Type B pancreatic cell (in vitro differentiated cells): ENCODE measurements around the gene WDR48. TPM values are rescaled to one million over a fixed set of nuclear protein-coding genes. Genes with fewer than 3 reads are reported as not detected.

Source experiments
- DNase-seq: peaks from one replicate; pipeline ENCODE4 v3.0.0; 2021; ENCODE audit warnings: mixed read lengths; ENCODE audit not compliant: unreplicated experiment; ENCODE audit errors: extremely low spot score
- H3K27ac Mint-ChIP-seq: 2 replicates; pipeline ENCODE4 v1.8.0; 2021; ENCODE audit warnings: mild to moderate bottlenecking, mixed read lengths
- H3K27me3 Mint-ChIP-seq: 2 replicates; pipeline ENCODE4 v1.8.0; 2021; ENCODE audit warnings: mixed read lengths
- H3K36me3 Mint-ChIP-seq: 2 replicates; pipeline ENCODE4 v1.8.0; 2021; ENCODE audit warnings: mixed read lengths
- H3K4me1 Mint-ChIP-seq: one replicate; pipeline ENCODE4 v1.8.0; 2021; ENCODE audit warnings: mixed read lengths; ENCODE audit not compliant: unreplicated experiment
- H3K4me3 Mint-ChIP-seq: 2 replicates; pipeline ENCODE4 v1.8.0; 2021; ENCODE audit warnings: mild to moderate bottlenecking, mixed read lengths
- H3K9me3 Mint-ChIP-seq: 2 replicates; pipeline ENCODE4 v1.8.0; 2021; ENCODE audit warnings: mixed read lengths
- total RNA-seq: library from RNA; stranded (reverse); gene quantifications from 2 replicates; pipeline ENCODE4 v1.2.1, GENCODE V29; 2021; ENCODE audit warnings: low replicate concordance
- TF ChIP-seq, protein P1 (sequence below): fragments of 200-600 bp; sonication (generic); conservative IDR thresholded peaks from 2 replicates; pipeline ENCODE4 v1.5.0; 2021; ENCODE audit warnings: antibody characterized with exemption, mild to moderate bottlenecking

WDR48 gene
- total RNA-seq, 1 donor from 2014 or later: 61.4 TPM

DNA sequence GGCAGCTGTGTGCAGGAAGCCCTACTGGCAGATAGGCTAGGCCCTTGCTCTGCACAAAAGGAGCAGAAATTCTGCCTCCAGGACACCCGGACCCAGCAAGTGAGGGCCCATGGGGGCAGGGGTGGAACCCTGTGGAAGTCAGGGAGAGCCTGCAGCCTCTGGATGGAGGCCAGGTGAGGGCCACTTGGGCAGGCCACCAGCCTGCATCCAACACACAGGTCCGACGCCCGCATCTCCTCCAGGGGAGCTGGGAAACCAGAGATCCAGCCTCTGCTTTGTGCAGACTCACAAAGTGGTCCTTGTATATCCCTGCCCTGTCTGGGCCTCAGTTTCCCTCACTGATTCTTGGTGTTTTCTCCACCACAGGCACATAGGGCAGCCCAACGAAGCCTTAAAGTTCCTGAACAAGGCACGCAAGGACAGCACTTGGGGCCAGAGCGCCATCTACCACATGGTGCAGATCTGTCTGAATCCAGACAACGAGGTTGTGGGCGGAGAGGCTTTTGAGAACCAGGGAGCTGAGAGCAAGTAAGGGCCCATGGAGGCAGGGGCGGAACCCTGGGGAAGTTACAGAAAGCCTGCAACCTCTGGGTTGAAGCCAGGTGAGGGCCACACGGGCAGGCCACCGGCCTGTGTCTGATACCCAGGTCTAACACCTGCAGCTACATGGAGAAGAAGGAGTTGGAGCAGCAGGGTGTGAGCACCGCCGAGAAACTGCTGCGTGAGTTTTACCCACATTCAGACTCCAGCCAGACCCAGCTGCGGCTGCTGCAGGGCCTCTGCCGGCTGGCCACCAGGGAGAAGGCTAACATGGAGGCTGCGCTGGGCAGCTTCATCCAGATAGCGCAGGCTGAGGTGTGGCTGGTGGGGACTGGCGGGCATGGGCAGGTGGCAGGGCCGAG is 85.0 kb downstream of the WDR48 start:
- H3K9me3 Mint-ChIP-seq: no peaks in the 10 kb centered on the region
- no peak overlapping the region for H3K27ac Mint-ChIP-seq
- H3K27me3 Mint-ChIP-seq: no peaks in the 10 kb centered on the region
- peaks cover 16% of the 10 kb centered on the region for H3K36me3 Mint-ChIP-seq
- DNase-seq: no peak
- TF ChIP-seq, protein P1, sequence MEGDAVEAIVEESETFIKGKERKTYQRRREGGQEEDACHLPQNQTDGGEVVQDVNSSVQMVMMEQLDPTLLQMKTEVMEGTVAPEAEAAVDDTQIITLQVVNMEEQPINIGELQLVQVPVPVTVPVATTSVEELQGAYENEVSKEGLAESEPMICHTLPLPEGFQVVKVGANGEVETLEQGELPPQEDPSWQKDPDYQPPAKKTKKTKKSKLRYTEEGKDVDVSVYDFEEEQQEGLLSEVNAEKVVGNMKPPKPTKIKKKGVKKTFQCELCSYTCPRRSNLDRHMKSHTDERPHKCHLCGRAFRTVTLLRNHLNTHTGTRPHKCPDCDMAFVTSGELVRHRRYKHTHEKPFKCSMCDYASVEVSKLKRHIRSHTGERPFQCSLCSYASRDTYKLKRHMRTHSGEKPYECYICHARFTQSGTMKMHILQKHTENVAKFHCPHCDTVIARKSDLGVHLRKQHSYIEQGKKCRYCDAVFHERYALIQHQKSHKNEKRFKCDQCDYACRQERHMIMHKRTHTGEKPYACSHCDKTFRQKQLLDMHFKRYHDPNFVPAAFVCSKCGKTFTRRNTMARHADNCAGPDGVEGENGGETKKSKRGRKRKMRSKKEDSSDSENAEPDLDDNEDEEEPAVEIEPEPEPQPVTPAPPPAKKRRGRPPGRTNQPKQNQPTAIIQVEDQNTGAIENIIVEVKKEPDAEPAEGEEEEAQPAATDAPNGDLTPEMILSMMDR: no peak
- peaks cover 10% of the 10 kb centered on the region for H3K4me1 Mint-ChIP-seq
- H3K4me3 Mint-ChIP-seq: no peak overlapping the region

DNA sequence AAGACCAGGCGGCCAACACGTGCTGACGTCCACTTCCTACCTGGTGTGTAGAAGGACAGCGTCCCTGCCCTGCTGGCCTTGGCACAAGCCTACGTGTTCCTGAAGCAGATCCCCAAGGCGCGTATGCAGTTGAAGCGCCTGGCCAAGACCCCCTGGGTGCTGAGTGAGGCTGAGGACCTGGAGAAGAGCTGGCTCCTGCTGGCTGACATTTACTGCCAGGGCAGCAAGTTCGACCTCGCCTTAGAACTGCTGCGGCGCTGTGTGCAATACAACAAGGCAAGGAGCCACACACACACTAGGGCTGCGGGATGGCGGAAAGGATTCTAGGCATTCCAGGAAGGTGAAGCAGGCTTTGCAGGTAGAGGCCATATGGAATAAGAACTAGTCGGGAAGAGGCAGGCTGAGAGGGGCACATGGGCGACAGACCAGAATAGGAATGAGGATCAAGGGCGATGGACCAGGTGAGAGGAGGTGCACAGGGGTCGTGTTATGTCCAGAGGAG is 85.7 kb downstream of the WDR48 start:
- Mint-ChIP-seq H3K9me3 (no peaks in the 10 kb centered on the region), H3K4me1 (peaks cover 7% of the 10 kb centered on the region), H3K4me3 (peak overlapping the region; percentile 19), H3K27me3 (no peaks in the 10 kb centered on the region), H3K36me3 (peaks cover 16% of the 10 kb centered on the region), H3K27ac (no peak overlapping the region)
- no peak for DNase-seq
- TF ChIP-seq, protein P1: no peak

DNA sequence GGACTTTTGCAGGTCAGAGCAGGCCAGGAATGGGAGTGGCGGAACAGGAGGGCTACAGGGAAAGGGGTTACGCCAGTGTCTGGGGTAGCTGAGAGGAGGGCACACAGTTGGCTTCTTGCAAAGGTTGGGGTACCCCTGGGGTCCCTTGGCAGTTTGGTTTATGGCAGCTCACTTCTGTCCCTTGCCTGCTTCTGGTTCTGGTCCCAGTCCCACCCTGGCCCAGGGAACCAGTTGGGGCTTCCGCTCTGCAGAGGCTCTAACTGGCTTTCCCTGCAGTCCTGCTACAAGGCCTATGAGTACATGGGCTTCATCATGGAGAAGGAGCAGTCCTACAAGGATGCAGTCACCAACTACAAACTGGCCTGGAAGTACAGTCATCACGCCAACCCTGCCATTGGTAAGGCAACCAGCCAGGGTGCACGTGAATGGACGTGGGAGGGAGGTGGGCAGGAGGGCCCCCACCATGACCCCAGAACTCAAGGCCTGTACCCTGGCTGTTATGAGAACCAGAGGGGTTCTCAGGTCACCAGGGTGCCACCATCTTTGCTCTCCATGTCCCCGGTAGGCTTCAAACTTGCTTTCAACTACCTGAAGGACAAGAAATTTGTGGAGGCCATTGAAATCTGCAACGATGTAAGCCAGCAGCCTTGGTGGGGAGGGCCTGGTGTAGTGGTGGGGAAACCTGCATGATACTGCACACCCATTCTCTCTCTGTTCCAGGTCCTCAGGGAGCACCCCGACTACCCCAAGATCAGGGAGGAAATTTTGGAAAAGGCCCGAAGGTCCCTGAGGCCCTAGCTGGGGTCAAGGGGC is 86.4 kb downstream of the WDR48 start:
- Mint-ChIP-seq H3K27me3 (no peaks in the 10 kb centered on the region), H3K9me3 (no peaks in the 10 kb centered on the region), H3K27ac (no peak overlapping the region), H3K4me1 (peaks cover 6% of the 10 kb centered on the region), H3K36me3 (peaks cover 19% of the 10 kb centered on the region), H3K4me3 (no peak overlapping the region)
- TF ChIP-seq, protein P1: no peak
- no peak for DNase-seq

DNA sequence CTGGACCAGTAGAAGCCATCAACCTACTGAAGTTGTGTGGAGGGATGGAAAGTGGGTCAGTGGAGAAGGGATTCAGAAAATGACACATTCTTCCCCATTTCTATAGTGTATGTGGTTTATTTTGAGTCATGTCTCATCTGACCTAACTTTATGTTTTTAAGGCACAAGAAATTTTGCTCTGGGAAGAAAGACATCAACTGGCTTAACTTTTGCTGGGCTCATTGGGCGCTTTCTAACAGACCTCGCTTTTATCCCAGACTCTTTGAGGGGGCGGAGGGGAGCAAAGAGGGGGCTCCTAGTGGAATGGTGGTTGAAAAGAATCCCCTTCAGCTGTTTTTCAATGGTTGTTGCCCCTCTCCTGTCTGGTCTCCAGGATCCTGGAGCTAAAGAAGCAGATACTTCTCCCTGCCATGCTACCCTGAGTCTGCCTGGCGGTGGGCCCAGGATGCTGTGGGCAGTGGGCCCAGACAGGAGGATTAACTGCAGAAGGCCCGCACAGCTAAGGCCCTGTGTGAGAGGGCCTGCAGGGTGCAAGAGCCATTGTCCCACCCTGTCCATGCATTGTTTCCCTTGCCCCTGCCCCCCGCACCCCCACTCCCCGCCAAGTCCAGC is 87.1 kb downstream of the WDR48 start:
- TF ChIP-seq, protein P1: no peak
- no peak for DNase-seq
- Mint-ChIP-seq H3K36me3 (peaks cover 15% of the 10 kb centered on the region), H3K27ac (no peak overlapping the region), H3K4me3 (no peak overlapping the region), H3K9me3 (no peaks in the 10 kb centered on the region), H3K27me3 (no peaks in the 10 kb centered on the region), H3K4me1 (peaks cover 6% of the 10 kb centered on the region)

DNA sequence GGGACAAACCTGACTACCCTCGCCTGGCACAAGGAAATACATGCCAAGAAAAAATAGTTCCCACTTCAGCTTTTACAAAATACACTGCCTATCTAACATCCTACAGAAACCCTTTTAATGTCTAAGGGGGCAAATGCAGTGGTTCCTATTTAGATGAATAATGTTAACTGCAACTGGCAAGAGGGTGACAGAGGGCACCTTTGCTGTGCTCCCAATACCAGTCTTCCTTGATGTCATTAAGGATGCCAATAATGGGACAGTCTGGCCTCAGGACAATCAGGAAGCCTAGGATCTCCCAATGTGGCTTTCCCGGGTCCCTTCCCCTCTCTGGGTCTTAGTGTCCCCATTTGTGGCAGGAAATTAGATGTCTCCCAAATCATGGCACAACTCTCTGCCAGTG is 87.6 kb downstream of the WDR48 start:
- Mint-ChIP-seq H3K4me1 (peaks cover 6% of the 10 kb centered on the region), H3K36me3 (peaks cover 17% of the 10 kb centered on the region), H3K9me3 (no peaks in the 10 kb centered on the region), H3K27me3 (no peaks in the 10 kb centered on the region), H3K4me3 (no peak overlapping the region), H3K27ac (no peak overlapping the region)
- DNase-seq: no peak
- TF ChIP-seq, protein P1: no peak
